Measurements from ENCODE around the gene CREB5.

Gene CREB5

GRCh38 chr7:28845106-28845505 lies 432.8 kb downstream of the CREB5 start:
- Histone ChIP-seq H3K36me3 (no peaks in the 10 kb centered on the region), H3K9me3 (ENCODE audit: severe bottlenecking) (no peaks in the 10 kb centered on the region), H3K27ac (no peak overlapping the region), H3K27me3 (ENCODE audit: insufficient read depth, low read depth, severe bottlenecking) (peaks cover 68% of the 10 kb centered on the region), H3K4me3 (ENCODE audit: low read depth, low read length) (no peak overlapping the region)
- DNase-seq: no peak
- TF ChIP-seq CTCF (IDR thresholded peaks at IDR 0.05; ENCODE audit: low read depth, low read length): no peak

GRCh38 chr7:28847176-28847575 lies 434.9 kb downstream of the CREB5 start:
- H3K4me3 ChIP-seq (ENCODE audit: low read depth, low read length): no peak overlapping the region
- H3K36me3 ChIP-seq: no peaks in the 10 kb centered on the region
- H3K27ac ChIP-seq: no peak overlapping the region
- TF ChIP-seq CTCF (IDR thresholded peaks at IDR 0.05; ENCODE audit: low read depth, low read length): no peak
- no peaks in the 10 kb centered on the region for H3K9me3 ChIP-seq (ENCODE audit: severe bottlenecking)
- H3K27me3 ChIP-seq (ENCODE audit: insufficient read depth, low read depth, severe bottlenecking): peaks cover 73% of the 10 kb centered on the region
- DNase-seq: no peak

GRCh38 chr7:28847681-28848080 lies 435.4 kb downstream of the CREB5 start:
- Histone ChIP-seq H3K27me3 (ENCODE audit: insufficient read depth, low read depth, severe bottlenecking) (peaks cover 78% of the 10 kb centered on the region), H3K36me3 (no peaks in the 10 kb centered on the region), H3K4me3 (ENCODE audit: low read depth, low read length) (no peak overlapping the region), H3K27ac (no peak overlapping the region), H3K9me3 (ENCODE audit: severe bottlenecking) (no peaks in the 10 kb centered on the region)
- DNase-seq: no peak
- no peak for TF ChIP-seq CTCF (IDR thresholded peaks at IDR 0.05; ENCODE audit: low read depth, low read length)

- Histone ChIP-seq H3K4me3 (ENCODE audit: low read depth, low read length) (no peak overlapping the region), H3K27ac (no peak overlapping the region), H3K27me3 (ENCODE audit: insufficient read depth, low read depth, severe bottlenecking) (peaks cover 82% of the 10 kb centered on the region), H3K36me3 (no peaks in the 10 kb centered on the region), H3K9me3 (ENCODE audit: severe bottlenecking) (no peaks in the 10 kb centered on the region)
- DNase-seq: no peak
- no peak for TF ChIP-seq CTCF (IDR thresholded peaks at IDR 0.05; ENCODE audit: low read depth, low read length)
Observed at GRCh38 chr7:28848906-28849305, 436.6 kb downstream of the CREB5 start.

- TF ChIP-seq CTCF (IDR thresholded peaks at IDR 0.05; ENCODE audit: low read depth, low read length): no peak
- no peak for DNase-seq
- Histone ChIP-seq H3K27ac (no peak overlapping the region), H3K9me3 (ENCODE audit: severe bottlenecking) (no peaks in the 10 kb centered on the region), H3K36me3 (no peaks in the 10 kb centered on the region), H3K4me3 (ENCODE audit: low read depth, low read length) (no peak overlapping the region), H3K27me3 (ENCODE audit: insufficient read depth, low read depth, severe bottlenecking) (peaks cover 82% of the 10 kb centered on the region)
Observed at GRCh38 chr7:28850699-28851098, 438.4 kb downstream of the CREB5 start.

GRCh38 chr7:28853150-28853549 lies 440.8 kb downstream of the CREB5 start:
- peaks cover 72% of the 10 kb centered on the region for H3K27me3 ChIP-seq (ENCODE audit: insufficient read depth, low read depth, severe bottlenecking)
- H3K9me3 ChIP-seq (ENCODE audit: severe bottlenecking): no peaks in the 10 kb centered on the region
- H3K36me3 ChIP-seq: no peaks in the 10 kb centered on the region
- TF ChIP-seq CTCF (IDR thresholded peaks at IDR 0.05; ENCODE audit: low read depth, low read length): no peak
- H3K4me3 ChIP-seq (ENCODE audit: low read depth, low read length): no peak overlapping the region
- H3K27ac ChIP-seq: no peak overlapping the region
- DNase-seq: no peak
